Thoracic aorta (tissue), 2 donors: ENCODE data around the gene IL1RAP. TPM values are rescaled to one million over a fixed set of nuclear protein-coding genes. Genes with fewer than 3 reads are reported as not detected.
A peak's percentile ranks its signal among the peaks of the same experiment; 100 is the strongest.

Source experiments
- ATAC-seq: fragments of 150-250 bp; one replicate; pipeline ENCODE4 v1.8.0; 2017; ENCODE audit warnings: low read depth; ENCODE audit not compliant: insufficient number of reproducible peaks, low FRiP score
- DNase-seq: peaks from one replicate; pipeline ENCODE4 v3.0.0-alpha.2; 2020; ENCODE audit warnings: low spot score
- H3K27ac ChIP-seq, 2 donors: fragments of 200-600 bp; sonication (generic); 1 replicate in 1 of 2; 2 replicates in 1 of 2; pipeline ENCODE4 v1.5.1; 2016; ENCODE audit warnings: mild to moderate bottlenecking in 2 of 2, moderate library complexity in 2 of 2
- H3K27me3 ChIP-seq: fragments of 200-600 bp; sonication (generic); replicated peaks from 2 replicates; pipeline ENCODE4 v1.6.0; 2016; ENCODE audit warnings: mild to moderate bottlenecking; ENCODE audit not compliant: insufficient read depth
- H3K36me3 ChIP-seq: fragments of 200-600 bp; sonication (generic); one replicate; pipeline ENCODE4 v1.5.1; 2016
- H3K4me1 ChIP-seq, 2 donors: fragments of 200-600 bp; sonication (generic); 1 replicate in 1 of 2; 2 replicates in 1 of 2; pipeline versions ENCODE4 v1.5.1 to v1.6.0; 2016; ENCODE audit warnings: low read depth in 2 of 2, mild to moderate bottlenecking in 1 of 2; ENCODE audit not compliant: control insufficient read depth in 1 of 2
- H3K4me3 ChIP-seq: fragments of 200-600 bp; sonication (generic); 2 replicates; pipeline ENCODE4 v1.5.1; 2016; ENCODE audit warnings: mild to moderate bottlenecking
- H3K9me3 ChIP-seq: fragments of 200-600 bp; sonication (generic); 2 replicates; pipeline ENCODE4 v1.5.1; 2016
- CTCF ChIP-seq: fragments of 200-600 bp; sonication (generic); IDR thresholded peaks from one replicate; pipeline ENCODE4 v1.5.1; 2019; ENCODE audit warnings: antibody characterized with exemption
- total RNA-seq, 2 donors: library from RNA; depleted of rRNA; stranded (reverse); fragments of >200 nt; gene quantifications; one replicate each; pipeline versions ENCODE4 v1.1.0 to v1.2.3, GENCODE V29; 2016

Gene IL1RAP
- total RNA-seq, 2 donors from 2014 or later: 19.8 to 32.9 TPM

- ATAC-seq (no peak), DNase-seq (no peak)
- H3K4me3 ChIP-seq: no peak overlapping the region
- no peak for TF ChIP-seq CTCF
- H3K27ac ChIP-seq: no peak overlapping the region
- no peaks in the 10 kb centered on the region for H3K9me3 ChIP-seq
- no peaks in the 10 kb centered on the region for H3K36me3 ChIP-seq
- no peaks in the 10 kb centered on the region for H3K27me3 ChIP-seq
- no peaks in the 10 kb centered on the region for H3K4me1 ChIP-seq
These were observed 181.3 kb downstream of the IL1RAP start for GRCh38 chr3:190695225-190695624.

DNA sequence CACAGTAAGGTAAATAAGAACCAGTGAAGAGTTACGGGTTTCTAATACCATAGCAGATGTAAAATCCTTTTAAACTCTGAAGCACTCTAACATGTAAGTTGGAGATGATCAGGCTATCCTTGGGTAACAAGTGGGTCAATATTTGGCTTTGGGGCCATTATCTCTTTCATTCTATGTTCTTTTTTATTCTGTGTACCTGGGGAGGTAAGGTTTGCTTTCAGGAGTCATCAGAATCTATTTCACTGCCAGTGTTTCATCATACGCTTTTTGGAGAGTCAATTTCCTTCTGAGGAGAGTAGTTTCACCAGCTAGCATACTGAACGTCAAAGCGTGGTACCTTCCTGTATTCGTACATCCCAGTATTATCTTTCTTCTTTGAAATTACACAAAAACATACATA lies 182.1 kb downstream of the IL1RAP start:
- no peak overlapping the region for H3K4me3 ChIP-seq
- ATAC-seq: no peak
- TF ChIP-seq CTCF: no peak

GRCh38 chr3:190696777-190697501 lies 183.1 kb downstream of the IL1RAP start:
- Histone ChIP-seq H3K4me3 (no peak overlapping the region), H3K27me3 (no peaks in the 10 kb centered on the region), H3K4me1 (no peaks in the 10 kb centered on the region), H3K27ac (no peak overlapping the region), H3K9me3 (no peaks in the 10 kb centered on the region), H3K36me3 (no peaks in the 10 kb centered on the region)
- peak; percentile 33 for TF ChIP-seq CTCF
- no peak for DNase-seq
- no peak for ATAC-seq

More for the DNA sequence above, 182.1 kb downstream of the IL1RAP start:
- Histone ChIP-seq H3K27me3 (no peaks in the 10 kb centered on the region), H3K4me1 (no peaks in the 10 kb centered on the region), H3K9me3 (no peaks in the 10 kb centered on the region), H3K27ac (no peak overlapping the region), H3K36me3 (no peaks in the 10 kb centered on the region)
- no peak for DNase-seq

- Histone ChIP-seq H3K27ac (no peak overlapping the region), H3K9me3 (no peaks in the 10 kb centered on the region), H3K4me1 (no peaks in the 10 kb centered on the region), H3K27me3 (no peaks in the 10 kb centered on the region), H3K4me3 (no peak overlapping the region), H3K36me3 (no peaks in the 10 kb centered on the region)
- ATAC-seq (no peak), DNase-seq (no peak)
- no peak for TF ChIP-seq CTCF
These were observed 183.6 kb downstream of the IL1RAP start for GRCh38 chr3:190697502-190697830.

- Histone ChIP-seq H3K9me3 (no peaks in the 10 kb centered on the region), H3K4me1 (no peaks in the 10 kb centered on the region), H3K27ac (no peak overlapping the region), H3K4me3 (no peak overlapping the region), H3K27me3 (no peaks in the 10 kb centered on the region), H3K36me3 (no peaks in the 10 kb centered on the region)
- no peak for TF ChIP-seq CTCF
- ATAC-seq (peak; percentile 49), DNase-seq (no peak)
These were observed 184.0 kb downstream of the IL1RAP start for GRCh38 chr3:190697901-190698300.
